Liver (tissue), 3 donors: ENCODE measurements around the gene APBA3.

Source experiments
- ATF3 ChIP-seq: IDR thresholded peaks from 2 replicates; pipeline ENCODE4 v1.6.1; 2016; ENCODE audit warnings: antibody characterized with exemption
- EGR1 ChIP-seq, 2 donors: IDR thresholded peaks; 2 replicates each; pipeline ENCODE4 v1.6.1; 2016 to 2018; ENCODE audit warnings: antibody characterized with exemption in 2 of 2, low read depth in 2 of 2
- GABPA ChIP-seq, 2 donors: IDR thresholded peaks in 1 of 2; conservative IDR thresholded peaks in 1 of 2; 2 replicates each; pipeline ENCODE4 v1.6.1; 2016; ENCODE audit warnings: antibody characterized with exemption in 2 of 2, mild to moderate bottlenecking in 1 of 2, moderate library complexity in 1 of 2
- HNF4G ChIP-seq: IDR thresholded peaks from 2 replicates; pipeline ENCODE4 v1.6.1; 2016; ENCODE audit warnings: antibody characterized with exemption
- JUND ChIP-seq, 2 donors: IDR thresholded peaks; 2 replicates each; pipeline ENCODE4 v1.6.1; 2016; ENCODE audit warnings: antibody characterized with exemption in 2 of 2
- RAD21 ChIP-seq, 2 donors: IDR thresholded peaks; 2 replicates each; pipeline ENCODE4 v1.6.1; 2016; ENCODE audit warnings: antibody characterized with exemption in 2 of 2, mild to moderate bottlenecking in 2 of 2
- REST ChIP-seq: IDR thresholded peaks from 2 replicates; pipeline ENCODE4 v1.6.1; 2016; ENCODE audit warnings: antibody characterized with exemption, mild to moderate bottlenecking
- SP1 ChIP-seq: IDR thresholded peaks from 2 replicates; pipeline ENCODE4 v1.6.1; 2018; ENCODE audit warnings: antibody characterized with exemption, mild to moderate bottlenecking
- TAF1 ChIP-seq: conservative IDR thresholded peaks from 2 replicates; pipeline ENCODE4 v1.6.1; 2016; ENCODE audit warnings: antibody characterized with exemption, mild to moderate bottlenecking
- YY1 ChIP-seq: IDR thresholded peaks from 2 replicates; pipeline ENCODE4 v1.6.1; 2016; ENCODE audit warnings: antibody characterized with exemption, mild to moderate bottlenecking
- TF ChIP-seq, protein P1 (sequence below): fragments of 150-350 bp; IDR thresholded peaks from 2 replicates; pipeline ENCODE4 v1.5.1; 2017; ENCODE audit warnings: improper control_type of control experiment, low read depth, low read length; ENCODE audit not compliant: missing input control
- TF ChIP-seq, protein P2 (sequence below): IDR thresholded peaks from 2 replicates; pipeline ENCODE4 v1.6.1; 2016; ENCODE audit warnings: antibody characterized with exemption
- TF ChIP-seq, protein P3 (sequence below): IDR thresholded peaks from 2 replicates; pipeline ENCODE4 v1.6.1; 2016; ENCODE audit warnings: antibody characterized with exemption
- donor health status: healthy.
- donor health status: healthy.

GRCh38 chr19:3767050-3767449, 5.6 kb upstream of the APBA3 start:
- TF ChIP-seq YY1 (no peak), SP1 (no peak), RAD21 (IDR thresholded peaks at IDR 0.05) (no peak), TAF1 (no peak), GABPA (IDR thresholded peaks at IDR 0.05 in 1 of 2, conservative IDR thresholded peaks at IDR 0.05 in 1 of 2) (no peak), JUND (IDR thresholded peaks at IDR 0.05) (no peak), HNF4G (no peak), EGR1 (IDR thresholded peaks at IDR 0.05; ENCODE audit: low read depth in 2 of 2) (no peak), ATF3 (no peak), REST (no peak)
- TF ChIP-seq, protein P1, sequence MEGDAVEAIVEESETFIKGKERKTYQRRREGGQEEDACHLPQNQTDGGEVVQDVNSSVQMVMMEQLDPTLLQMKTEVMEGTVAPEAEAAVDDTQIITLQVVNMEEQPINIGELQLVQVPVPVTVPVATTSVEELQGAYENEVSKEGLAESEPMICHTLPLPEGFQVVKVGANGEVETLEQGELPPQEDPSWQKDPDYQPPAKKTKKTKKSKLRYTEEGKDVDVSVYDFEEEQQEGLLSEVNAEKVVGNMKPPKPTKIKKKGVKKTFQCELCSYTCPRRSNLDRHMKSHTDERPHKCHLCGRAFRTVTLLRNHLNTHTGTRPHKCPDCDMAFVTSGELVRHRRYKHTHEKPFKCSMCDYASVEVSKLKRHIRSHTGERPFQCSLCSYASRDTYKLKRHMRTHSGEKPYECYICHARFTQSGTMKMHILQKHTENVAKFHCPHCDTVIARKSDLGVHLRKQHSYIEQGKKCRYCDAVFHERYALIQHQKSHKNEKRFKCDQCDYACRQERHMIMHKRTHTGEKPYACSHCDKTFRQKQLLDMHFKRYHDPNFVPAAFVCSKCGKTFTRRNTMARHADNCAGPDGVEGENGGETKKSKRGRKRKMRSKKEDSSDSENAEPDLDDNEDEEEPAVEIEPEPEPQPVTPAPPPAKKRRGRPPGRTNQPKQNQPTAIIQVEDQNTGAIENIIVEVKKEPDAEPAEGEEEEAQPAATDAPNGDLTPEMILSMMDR: no peak
- TF ChIP-seq, protein P2, sequence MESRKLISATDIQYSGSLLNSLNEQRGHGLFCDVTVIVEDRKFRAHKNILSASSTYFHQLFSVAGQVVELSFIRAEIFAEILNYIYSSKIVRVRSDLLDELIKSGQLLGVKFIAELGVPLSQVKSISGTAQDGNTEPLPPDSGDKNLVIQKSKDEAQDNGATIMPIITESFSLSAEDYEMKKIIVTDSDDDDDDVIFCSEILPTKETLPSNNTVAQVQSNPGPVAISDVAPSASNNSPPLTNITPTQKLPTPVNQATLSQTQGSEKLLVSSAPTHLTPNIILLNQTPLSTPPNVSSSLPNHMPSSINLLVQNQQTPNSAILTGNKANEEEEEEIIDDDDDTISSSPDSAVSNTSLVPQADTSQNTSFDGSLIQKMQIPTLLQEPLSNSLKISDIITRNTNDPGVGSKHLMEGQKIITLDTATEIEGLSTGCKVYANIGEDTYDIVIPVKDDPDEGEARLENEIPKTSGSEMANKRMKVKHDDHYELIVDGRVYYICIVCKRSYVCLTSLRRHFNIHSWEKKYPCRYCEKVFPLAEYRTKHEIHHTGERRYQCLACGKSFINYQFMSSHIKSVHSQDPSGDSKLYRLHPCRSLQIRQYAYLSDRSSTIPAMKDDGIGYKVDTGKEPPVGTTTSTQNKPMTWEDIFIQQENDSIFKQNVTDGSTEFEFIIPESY: no peak
- TF ChIP-seq, protein P3, sequence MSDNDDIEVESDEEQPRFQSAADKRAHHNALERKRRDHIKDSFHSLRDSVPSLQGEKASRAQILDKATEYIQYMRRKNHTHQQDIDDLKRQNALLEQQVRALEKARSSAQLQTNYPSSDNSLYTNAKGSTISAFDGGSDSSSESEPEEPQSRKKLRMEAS: no peak
